Stimulated activated CD8-positive, alpha-beta memory T cell treated with anti-CD3 and anti-CD28 coated beads, Interleukin-2, amount 100 ng/mL, for 1 hour (primary cell): ENCODE measurements around the gene RAB3A.
A peak's percentile ranks its signal among the peaks of the same experiment; 100 is the strongest.

Experiments used
- DNase-seq, 2 donors: peaks; one replicate each; pipeline ENCODE4 v3.0.0-alpha.2; 2020; ENCODE audit warnings: low read depth in 2 of 2

RAB3A gene, protein sequence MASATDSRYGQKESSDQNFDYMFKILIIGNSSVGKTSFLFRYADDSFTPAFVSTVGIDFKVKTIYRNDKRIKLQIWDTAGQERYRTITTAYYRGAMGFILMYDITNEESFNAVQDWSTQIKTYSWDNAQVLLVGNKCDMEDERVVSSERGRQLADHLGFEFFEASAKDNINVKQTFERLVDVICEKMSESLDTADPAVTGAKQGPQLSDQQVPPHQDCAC

DNA sequence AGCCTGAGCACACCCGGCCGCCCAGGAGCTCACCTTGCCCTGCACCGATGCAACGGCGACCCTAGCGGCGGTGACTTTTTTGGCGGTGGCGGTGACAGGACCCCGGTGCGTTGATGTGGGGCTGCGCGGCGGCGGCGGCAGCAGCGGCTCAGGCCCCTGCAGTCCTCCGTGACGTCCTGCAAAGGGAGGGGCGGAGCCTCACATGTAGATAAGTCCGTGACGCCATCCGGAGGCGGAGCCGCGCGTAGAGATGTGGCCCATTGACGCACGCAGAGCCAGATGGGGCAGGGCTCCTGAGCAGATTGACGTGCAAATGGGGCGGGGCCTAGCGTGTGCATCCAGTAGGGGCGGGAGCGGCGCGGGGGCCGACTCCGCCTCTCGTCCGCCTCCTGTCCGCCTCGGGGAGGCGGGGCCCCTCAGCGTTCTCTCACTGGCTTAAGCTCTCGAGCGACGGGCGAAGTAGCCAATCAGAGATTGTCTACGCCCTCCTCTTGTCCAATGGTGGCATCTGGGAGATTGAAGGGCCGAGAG lies at the start of gene RAB3A:
Gene RAB3A (minus strand): TSS at position 180 of the 531 bp plus-strand sequence. CDS start 1,302 bp downstream, outside the sequence.
- peak; percentile 98 to 99 for DNase-seq

DNA sequence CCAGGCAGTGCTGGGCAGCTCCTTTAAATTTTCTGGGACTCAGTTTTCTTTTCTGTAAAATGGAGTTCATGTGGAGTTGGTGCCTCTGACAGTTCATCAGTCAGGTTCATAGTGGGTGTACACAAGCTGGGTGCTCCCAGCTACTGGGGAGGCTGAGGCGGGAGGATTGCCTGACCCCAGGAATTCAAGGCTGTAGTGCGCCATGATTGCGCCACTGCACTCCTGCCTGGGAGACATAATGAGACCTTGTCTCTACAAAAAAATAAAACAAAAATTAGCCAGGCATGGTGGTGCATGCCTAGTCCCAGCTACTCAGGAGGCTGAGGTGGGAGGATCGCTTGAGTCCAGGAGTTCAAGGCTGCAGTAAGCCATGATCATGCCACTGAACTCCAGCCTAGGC lies 49.3 kb upstream of the RAB3A start:
- no peak for DNase-seq

DNA sequence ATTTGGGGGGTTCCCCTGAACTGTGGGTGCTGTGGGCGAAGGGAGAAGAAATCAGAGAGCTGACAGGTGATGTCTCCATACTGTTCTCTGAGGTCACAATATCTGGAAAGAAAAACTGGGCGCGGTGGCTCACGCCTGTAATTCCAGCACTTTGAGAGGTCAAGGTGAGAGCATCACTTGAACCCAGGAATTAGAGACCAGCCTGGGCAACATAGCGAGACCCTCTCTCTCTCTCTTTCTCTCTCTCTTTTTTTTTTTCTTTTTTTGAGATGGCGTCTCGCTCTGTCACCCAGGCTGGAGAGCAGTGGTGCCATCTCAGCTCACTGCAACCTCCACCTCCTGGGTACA lies 48.5 kb upstream of the RAB3A start:
- no peak for DNase-seq

DNA sequence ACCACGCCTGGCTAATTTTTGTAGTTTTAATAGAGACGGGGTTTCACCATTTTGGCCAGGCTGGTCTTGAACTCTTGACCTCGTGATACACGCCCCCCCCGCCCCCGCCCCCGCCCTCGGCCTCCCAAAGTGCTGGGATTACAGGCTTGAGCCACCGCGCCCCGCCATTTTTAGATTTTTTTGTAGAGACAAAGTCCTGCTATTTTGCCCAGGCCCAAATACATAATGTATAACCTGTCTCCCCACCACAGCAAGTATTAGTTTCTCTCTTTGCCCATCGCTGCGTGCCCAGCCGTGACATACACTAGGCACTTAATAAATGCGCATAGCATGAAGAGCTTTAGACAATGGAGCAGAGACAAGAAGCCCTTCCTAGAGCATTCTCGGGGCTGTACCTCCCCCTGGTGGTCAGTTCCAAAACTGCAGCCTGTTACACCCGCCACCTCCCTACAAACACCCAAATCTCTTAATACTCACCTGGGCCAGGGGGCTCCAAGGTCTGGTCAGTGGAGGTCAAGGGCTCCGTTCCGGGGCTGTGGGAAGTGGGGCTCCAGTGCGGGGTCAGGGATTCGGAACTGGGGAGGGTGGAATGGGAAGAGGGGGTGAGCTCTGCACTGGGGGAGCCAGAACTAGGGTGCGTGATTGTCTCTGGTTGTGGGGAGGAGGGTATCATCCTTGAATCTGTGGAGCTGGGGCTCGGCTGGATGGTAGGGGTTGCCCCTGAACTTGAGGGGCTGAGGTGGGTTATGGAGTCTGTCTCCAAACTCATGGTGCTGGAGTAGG lies 47.9 kb upstream of the RAB3A start:
- peak; percentile 66 to 69 for DNase-seq

DNA sequence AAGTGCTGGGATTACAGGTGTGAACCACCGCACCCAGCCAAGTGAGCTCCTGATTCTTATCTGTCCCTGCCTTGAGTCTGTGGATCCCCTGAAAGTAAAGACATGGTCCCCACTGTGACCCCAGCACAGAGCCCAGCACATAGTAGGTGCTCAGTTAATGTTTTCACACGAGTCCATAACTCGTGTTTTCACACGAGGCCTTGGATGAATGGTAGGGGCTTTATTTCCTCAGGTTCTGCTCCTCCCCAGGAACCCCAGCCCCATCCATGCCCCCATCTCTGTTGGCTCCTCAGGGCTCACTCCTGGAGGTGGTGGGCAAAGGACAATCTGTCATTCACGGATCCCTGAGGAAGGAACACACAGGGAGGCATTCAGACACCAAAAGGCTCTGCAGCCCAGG lies 46.0 kb upstream of the RAB3A start:
- no peak for DNase-seq

DNA sequence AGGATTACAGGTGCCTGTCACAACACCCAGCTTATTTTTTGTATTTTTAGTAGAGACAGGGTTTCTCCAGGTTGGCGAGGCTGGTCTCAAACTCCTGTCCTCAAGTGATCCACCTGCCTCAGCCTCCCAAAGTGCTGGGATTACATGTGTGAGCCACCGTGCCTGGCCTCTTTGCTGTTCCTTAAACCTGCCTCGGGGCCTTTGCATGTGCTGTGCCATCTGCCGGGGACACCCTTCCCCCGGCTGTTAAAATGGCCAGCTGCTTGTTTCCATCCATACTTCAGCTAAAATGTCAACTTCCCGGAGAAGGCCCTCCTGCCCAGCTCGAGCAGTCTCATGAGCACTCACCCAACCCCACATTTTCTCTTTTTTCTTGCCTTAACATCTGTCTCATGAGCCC lies 41.5 kb upstream of the RAB3A start:
- no peak for DNase-seq

DNA sequence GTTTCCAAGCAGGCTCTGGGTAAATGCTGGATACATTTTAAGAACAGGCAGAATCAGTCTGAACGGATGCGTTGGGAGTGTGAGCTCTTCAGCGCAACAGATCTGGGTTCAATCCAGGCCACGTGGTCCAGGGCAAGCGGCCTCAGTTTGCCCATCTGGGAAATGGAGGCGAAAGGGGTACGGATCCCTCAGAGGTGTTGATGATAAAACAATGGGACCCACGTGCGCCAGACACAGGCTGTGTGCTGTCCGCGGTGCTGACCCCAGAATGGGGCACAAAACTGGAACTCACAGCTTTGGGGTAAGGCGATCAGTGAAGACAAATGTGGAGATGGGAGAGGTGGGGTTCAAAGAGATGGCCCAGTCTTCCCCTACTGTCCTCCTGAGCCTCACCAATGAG lies 35.5 kb upstream of the RAB3A start:
- no peak for DNase-seq

DNA sequence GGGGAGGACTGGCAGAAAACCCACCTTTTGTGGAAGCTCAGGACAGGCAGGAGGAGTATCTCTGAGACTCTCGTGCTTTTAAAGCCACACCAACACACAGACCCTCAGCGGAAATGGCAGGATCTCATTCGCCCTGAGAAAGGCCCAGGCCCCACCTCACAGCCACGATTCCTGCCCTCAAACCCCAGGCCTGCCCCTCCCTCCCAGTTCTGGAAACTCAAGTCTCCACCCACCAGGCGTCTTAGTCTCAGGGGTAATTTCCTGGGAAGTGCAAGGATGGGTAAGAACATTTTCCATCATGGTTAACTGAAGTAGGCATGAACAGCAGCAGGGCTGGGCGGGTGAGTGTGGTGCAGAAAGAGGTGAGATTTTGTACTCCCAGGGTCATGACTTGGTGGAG lies 30.4 kb upstream of the RAB3A start:
- DNase-seq: no peak

DNA sequence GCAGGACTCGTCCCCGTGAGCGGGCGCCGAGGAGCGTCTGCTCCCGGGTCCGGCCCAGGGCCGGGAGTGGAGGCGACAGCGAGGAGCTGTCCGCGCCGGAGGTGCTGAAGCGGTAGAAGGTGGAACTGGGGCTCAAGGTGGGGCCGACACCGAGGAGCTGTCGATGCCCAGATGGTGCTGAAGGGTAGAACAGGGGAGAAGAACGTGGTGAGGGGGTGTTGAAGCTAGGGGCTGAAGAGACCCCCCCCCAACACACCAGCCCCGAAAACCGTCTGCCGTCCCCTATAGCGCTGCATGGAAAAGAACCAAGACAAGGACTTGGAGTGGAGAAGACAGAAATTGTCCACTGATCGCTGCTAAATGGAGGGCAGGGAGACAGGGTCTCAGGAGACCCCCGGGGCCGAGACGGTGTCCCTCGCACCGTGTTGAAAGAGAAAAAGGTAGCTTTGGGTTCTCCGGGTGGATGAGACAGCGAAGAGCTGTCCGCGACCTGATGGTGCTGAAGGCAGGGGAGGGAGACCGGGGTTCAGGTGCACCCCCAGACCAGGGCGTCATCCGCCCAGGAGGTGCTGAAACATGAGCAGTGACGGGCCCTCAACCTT lies 29.5 kb upstream of the RAB3A start:
- peak in 1 of 2 donors; percentile 10 for DNase-seq

DNA sequence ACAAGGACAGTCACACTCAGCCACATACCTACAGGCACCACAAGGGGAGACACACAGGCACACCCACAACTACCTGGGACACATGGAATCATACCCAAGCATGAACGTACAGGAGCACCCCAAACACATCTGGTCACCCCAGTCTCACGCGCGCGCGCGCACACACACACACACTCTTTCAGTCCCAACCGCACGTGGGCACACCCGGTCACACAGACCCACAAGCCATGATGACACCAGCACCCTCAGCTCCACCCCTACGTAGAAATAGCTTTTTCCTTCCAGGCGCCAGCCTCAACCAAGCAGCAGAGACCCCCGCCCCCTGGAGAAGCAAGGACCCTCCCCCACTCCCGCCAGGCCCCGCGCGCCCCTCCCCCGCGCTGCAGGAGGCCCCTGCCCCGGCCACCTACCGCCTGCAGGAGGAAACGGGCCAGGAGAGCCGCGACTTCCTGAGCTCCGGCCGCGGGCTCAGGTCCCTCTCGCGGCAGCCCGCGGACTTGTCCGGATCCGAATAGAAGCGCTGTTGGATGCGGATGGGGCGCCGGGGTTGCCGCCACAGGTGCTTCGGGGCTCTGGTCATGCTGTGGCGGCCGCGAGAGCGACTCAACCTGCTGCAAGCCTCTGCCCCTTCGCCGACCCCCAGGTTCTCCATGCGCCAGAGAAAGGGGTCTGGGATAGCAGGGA lies 28.8 kb upstream of the RAB3A start:
- no peak for DNase-seq

DNA sequence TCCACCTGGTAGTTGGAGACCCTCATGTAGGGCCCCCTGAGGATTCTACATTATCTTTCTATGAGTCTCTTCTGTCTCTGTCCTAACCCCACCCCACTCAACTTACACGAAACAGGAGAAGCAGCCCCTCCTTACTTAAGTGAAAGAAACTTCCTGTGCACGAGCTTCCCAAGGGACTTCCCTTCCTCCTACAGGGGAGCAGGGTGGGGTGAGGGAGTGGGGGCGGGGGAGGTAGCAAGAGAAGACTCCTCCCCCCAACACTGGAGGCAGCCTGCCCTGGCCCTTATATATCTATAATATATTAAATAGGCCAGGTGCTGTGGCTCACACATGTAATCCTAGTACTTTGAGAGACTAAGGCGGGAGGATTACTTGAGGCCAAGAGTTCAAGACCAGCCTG lies 27.9 kb upstream of the RAB3A start:
- no peak for DNase-seq

DNA sequence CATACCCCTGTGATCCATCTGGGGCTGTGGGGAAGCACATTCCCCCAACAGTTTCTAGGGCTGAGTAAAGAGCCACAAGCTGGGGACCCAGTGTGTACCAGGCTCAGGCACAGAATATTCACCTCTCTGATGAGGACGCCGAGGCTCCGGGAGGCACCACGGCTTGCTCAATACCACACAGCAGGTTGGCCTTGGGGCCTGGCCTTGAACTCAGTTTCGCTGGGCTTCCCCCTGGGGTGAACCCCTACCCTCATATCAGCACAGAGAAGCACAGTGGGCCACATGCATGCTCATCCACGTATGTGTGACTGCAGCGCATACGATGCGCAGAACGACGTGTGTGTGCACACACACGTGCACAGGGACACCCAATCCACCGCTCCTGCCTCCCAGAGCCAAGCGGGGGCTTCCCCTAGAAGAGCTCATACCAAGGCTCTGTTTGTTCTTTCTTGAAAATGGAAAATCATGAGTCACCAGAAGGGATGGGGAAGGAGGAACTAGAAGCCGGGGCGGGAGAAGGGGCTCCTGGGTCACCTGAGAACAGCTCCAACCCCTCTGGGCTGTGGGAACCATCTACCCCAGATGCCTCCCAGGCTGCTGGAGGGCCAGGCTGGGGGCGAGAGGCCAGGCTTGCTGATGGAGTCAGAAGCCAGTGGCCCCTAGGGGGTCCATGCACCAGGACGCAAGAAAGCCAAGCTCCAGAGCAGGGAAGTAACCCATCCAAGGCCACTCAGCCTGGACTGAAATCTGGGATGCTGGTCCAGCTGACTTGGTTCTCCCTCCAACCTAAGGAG lies 27.3 kb upstream of the RAB3A start:
- no peak for DNase-seq

DNA sequence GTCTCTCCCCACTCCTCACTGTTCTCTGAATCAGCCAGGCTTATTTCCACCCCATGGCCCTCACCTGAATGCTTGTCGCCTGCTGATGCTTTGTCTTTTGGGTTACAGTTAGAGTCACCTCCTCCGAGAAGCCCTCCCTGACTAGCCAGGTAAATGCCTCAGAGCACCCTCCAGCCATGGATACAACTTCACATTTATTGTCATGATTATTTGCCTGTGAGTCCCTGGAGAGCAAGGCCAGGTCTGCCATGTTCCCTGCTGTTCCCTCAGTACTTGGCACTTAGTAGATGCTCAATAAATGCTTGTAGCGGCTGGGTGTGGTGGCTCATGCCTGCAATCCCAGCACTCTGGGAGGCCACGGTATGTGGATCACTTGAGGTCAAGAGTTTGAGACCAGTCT lies 26.1 kb upstream of the RAB3A start:
- DNase-seq: no peak

DNA sequence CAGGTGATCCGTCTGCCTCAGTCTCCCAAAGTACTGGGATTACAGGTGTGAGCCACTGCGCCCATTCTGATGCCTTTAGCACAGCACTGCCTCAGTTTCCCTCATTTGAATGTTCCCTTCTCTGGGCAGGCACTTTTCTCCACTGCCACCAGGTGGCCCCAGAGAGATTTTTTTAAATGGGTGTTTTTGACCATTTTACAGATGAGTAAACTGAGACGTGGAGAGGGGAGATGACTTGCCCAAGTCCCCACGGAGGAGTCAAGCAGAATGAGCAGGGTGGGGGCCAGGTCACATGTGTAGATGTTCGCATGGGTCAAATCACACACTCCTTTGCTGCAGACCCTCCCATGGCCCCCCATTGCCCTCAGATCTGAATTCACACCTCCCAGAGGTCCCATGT lies 25.6 kb upstream of the RAB3A start:
- DNase-seq: no peak

DNA sequence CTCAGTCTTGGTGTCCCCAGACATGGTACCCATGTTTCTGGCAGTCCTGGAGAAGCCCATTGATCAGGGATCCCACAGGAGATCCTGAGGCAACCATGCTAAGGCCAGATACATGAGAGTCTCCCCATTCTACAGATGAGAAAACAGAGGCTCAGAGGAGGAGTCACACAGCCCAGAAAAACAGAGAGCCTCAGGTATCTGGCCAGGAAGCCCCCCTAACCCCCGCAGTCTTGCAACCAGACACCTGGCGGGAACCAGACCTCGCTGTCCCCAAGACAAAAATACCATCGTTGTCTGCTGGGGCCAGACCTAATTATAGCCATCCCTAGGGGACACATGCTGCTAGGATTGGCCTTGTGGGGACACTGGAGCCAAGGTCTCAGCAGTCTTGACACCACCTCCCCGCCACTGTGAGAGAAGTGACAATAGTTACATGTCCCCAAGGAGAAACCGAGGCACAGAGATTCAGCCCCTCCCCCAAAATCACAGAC lies 24.0 kb upstream of the RAB3A start:
- no peak for DNase-seq

DNA sequence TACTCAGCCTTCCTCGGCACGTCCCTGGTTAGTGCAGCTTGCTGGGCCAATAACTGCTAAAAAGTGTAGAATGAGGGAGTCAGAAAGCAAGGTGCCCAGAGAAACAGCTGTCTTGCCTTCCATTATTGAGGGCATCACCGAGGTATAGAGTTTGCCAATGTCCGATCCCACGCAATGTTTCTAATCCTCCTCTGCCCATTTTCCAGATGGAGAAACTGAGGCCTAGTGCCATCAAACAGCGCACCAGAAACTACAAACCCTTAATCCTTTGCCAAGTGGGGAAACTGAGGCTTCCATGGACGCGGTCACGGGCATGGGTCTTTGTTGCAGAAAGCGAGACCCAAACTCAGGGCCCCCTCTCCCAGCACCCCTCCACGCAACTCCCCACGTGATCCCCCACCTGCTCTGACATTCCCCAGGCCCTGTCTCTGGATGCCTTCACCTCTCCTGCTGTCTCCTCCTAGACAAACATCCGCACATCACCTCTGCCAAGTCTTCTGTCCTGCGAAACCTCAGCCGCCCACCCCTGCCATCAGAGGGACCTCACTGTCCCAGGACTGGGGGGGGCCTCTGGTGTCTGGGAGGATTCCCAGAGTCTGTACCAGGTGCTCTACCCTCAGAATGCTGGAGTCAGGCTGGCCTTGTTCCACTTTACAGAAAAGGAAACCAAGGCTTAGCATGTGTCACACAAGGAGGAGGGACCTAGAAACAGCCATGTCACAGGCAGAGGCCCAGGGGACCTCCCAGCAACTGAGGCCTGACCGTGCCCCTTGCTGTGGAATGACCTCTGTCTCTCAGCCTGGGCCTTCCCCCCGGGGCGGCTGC lies 23.3 kb upstream of the RAB3A start:
- no peak for DNase-seq

DNA sequence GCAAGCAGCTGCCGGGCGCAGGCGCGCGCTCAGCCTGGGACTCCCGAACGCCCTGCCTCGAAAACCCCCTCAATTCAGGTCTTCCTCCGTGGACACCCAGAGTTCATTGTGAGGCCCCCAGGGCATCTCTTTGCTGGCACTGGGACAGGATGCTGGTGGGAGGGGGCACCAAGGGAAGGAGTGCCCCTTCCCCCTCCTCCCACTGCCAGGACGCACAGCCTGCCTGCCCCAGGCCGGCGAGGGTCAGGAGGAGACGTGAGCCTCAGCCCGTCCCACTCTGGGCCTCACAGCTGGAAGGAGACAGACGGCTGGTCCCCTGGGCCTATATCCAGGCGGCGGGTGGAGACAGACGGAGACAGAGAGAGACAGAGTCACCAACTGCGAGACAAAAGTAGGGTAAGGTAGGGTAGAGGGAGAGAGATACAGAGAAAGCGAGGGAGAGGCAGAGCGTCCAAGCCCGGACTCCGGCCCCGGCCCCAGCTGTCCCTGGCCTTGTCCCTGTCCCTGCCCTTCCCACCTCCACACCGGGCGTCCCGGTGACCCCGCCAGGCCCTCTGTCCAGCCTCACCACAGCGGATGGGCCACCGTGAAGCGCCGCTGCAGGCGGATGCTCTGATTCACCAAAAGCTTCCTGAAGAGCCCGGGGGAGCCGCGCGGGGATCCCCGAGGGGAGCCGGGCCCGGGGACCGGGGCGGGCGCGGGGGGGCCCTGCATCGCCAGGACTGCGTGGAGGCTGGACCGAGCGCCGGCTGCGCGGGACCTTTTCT lies 22.0 kb upstream of the RAB3A start, which contains the start of gene PDE4C:
Gene PDE4C (minus strand): TSS at position 737 of the 767 bp plus-strand sequence. CDS start 23 bp downstream, at position 714.
- no peak for DNase-seq

DNA sequence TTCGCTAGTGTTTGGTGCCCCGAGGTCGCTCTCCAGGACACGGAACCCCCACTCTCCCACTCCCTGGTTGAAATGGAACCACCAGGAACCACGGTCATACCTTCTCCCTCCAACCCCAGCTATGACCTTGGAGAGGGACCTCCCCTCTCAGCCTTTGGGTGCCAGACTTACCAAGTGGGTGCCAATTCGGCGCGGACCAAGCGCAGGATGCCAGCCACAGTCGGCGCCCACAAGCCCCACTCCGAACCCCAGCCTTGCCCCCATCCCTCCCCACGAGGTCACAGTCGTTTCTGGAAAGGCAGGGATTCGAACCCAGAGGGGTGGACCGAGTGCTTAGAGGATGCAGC lies 21.5 kb upstream of the RAB3A start:
- no peak for DNase-seq

DNA sequence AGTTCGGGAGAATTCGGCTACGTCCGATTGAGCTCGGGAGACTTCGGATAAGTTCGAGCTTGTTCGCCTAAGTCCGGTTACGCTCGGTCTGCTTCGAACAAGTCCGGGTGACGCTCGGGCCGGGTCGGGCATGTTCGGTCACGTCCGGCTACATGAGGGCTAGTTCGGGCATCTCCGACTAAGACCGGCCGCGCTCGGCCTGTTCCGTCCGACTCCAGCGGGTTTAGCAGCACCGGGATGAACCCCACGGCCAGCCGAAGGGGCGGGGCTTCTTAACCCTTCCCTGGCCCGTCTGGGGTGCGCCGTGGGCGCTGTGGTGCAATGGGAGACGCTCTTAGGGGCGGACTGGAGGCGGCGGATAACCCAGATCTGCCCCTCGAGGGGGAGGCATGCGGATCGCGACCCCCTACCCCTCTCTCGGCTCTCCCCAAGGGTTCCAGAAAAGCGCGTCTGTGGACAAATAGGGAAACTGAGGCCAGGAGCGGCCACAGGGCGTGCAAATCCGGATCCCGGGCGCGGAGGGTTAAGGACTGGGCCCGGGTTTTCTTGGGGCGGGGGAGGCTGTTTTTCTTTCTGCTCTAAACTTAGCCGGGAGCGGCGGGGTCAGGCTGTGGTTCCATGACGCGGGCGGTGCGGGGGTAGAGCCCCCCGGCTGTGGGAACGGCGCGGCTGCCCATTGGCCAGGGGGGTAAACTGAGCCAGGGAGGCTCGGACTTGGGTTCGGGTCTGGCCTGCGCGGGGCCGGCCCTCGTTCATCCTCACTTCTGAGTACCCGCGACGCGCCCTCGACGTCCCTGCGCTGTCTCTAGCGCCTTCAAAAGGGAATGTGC lies 20.9 kb upstream of the RAB3A start:
- peak; percentile 64 to 65 for DNase-seq
